ENCODE data around the gene KYNU.
"Not testable (repeated sequence)": the region's sequence is repeated elsewhere in the genome, so short reads cannot be mapped to it uniquely, and the experiment has no call there.

The KYNU gene

DNA sequence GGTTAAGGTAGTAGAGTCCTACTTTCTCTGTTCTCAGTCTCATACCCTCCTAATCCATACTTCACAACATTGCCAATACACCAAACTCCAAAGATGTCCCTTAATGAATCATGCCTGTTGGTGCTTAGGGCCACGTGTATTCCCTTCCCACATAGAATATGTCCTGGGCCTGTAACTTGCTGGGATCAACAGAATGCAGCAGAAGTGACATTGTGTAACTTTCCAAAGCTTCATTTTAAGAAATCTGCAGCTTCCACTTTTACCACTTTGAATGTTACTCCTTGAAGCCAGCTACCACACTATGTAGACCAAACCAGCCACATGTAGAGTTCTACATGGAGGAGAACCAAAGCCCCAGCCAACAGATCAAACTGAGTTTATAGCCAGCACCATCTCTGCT, 193.2 kb downstream of the KYNU start:
- no peak for ATAC-seq (ENCODE audit: insufficient read depth, low read depth)
- DNase-seq: no peak

DNA sequence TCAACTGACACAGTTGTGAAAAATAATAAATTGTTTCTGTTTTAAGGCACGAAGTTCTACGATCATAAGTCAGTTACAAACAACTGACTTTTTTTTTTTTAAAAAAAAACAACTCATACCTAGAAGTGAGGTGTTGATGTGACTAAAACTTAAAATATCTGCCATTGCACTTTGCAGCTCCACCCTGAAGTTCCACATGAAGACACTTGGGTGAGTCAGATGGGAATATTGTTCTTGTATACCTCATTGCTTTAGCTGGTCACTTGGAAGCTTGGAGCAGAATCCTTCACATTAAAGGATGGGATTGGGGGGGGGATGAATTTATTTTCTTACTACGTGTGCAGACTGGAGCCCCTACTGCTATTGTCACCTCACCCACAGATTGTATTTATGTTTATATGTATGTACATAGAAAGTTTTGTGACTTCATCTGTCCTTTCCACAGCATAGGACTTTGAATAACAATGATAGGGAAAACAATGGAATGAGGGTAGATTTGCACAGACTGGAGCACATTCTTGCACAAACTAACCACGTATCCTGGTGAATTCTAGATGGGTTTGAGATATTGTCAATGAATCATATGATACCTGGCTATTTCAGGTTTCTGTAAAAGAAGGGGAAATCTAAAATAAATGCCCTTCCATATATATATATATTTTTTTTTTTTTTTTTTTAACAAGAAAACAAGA, 193.9 kb downstream of the KYNU start:
- DNase-seq (no peak), ATAC-seq (ENCODE audit: insufficient read depth, low read depth) (no peak)
- H4K20me1 ChIP-seq (ENCODE audit: insufficient read depth, low read length): no peaks in the 10 kb centered on the region
- TF ChIP-seq, protein P1, sequence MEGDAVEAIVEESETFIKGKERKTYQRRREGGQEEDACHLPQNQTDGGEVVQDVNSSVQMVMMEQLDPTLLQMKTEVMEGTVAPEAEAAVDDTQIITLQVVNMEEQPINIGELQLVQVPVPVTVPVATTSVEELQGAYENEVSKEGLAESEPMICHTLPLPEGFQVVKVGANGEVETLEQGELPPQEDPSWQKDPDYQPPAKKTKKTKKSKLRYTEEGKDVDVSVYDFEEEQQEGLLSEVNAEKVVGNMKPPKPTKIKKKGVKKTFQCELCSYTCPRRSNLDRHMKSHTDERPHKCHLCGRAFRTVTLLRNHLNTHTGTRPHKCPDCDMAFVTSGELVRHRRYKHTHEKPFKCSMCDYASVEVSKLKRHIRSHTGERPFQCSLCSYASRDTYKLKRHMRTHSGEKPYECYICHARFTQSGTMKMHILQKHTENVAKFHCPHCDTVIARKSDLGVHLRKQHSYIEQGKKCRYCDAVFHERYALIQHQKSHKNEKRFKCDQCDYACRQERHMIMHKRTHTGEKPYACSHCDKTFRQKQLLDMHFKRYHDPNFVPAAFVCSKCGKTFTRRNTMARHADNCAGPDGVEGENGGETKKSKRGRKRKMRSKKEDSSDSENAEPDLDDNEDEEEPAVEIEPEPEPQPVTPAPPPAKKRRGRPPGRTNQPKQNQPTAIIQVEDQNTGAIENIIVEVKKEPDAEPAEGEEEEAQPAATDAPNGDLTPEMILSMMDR (IDR thresholded peaks at IDR 0.05; ENCODE audit: borderline replicate concordance, extremely low read depth, low read length, poor library complexity, severe bottlenecking): no peak
- no peak for TF ChIP-seq EZH2 (IDR thresholded peaks at IDR 0.05; ENCODE audit: borderline replicate concordance, low read depth, low read length, severe bottlenecking)
- H3K36me3 ChIP-seq (ENCODE audit: insufficient read depth, low read length): no peaks in the 10 kb centered on the region
- no peak overlapping the region for H2AFZ ChIP-seq (ENCODE audit: low read depth, low read length)
- no peak overlapping the region for H3K27ac ChIP-seq (ENCODE audit: low read length)
- H3K4me2 ChIP-seq (ENCODE audit: insufficient read depth, low read length): no peak overlapping the region
- no peaks in the 10 kb centered on the region for H3K79me2 ChIP-seq (ENCODE audit: insufficient read depth, low read length)
- peaks cover 17% of the 10 kb centered on the region for H3K9me3 ChIP-seq (ENCODE audit: insufficient read depth, low read length, severe bottlenecking)
- no peak overlapping the region for H3K4me3 ChIP-seq (ENCODE audit: low read depth in 1 of 2, low read length in 2 of 2)
- no peaks in the 10 kb centered on the region for H3K27me3 ChIP-seq (ENCODE audit: insufficient read depth, low read length, poor library complexity)
- H3K4me1 ChIP-seq (ENCODE audit: insufficient read depth, low read length): no peaks in the 10 kb centered on the region
- H3K9ac ChIP-seq (ENCODE audit: low read depth, low read length): no peak overlapping the region

More for the DNA sequence above, 193.2 kb downstream of the KYNU start:
- no peaks in the 10 kb centered on the region for H4K20me1 ChIP-seq (ENCODE audit: insufficient read depth, low read length)
- no peak overlapping the region for H3K4me2 ChIP-seq (ENCODE audit: insufficient read depth, low read length)
- H3K9ac ChIP-seq (ENCODE audit: low read depth, low read length): no peak overlapping the region
- no peak overlapping the region for H3K4me3 ChIP-seq (ENCODE audit: low read depth in 1 of 2, low read length in 2 of 2)
- no peak overlapping the region for H2AFZ ChIP-seq (ENCODE audit: low read depth, low read length)
- H3K27me3 ChIP-seq (ENCODE audit: insufficient read depth, low read length, poor library complexity): no peaks in the 10 kb centered on the region
- no peak for TF ChIP-seq EZH2 (IDR thresholded peaks at IDR 0.05; ENCODE audit: borderline replicate concordance, low read depth, low read length, severe bottlenecking)
- TF ChIP-seq, protein P1 (IDR thresholded peaks at IDR 0.05; ENCODE audit: borderline replicate concordance, extremely low read depth, low read length, poor library complexity, severe bottlenecking): no peak
- H3K4me1 ChIP-seq (ENCODE audit: insufficient read depth, low read length): no peaks in the 10 kb centered on the region
- no peaks in the 10 kb centered on the region for H3K79me2 ChIP-seq (ENCODE audit: insufficient read depth, low read length)
- no peak overlapping the region for H3K27ac ChIP-seq (ENCODE audit: low read length)
- H3K9me3 ChIP-seq (ENCODE audit: insufficient read depth, low read length, severe bottlenecking): peaks cover 11% of the 10 kb centered on the region
- H3K36me3 ChIP-seq (ENCODE audit: insufficient read depth, low read length): no peaks in the 10 kb centered on the region

DNA sequence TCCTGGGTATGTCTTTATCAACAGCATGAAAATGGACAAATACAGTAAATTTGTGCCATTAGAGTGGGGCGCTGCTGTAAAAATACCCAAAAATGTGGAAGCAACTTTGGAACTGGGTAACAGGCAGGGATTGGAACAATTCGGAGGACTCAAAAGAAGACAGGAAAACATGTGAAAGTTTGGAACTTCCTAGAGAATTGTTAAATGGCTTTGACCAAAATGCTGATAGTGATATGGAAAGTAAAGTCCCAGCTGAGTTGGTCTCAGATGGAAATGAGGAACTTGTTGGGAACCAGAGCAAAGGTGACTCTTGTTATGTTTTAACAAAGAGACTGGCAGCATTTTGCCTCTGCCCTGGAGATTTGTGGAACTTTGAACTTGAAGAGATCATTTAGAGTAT, 197.4 kb downstream of the KYNU start:
- H3K4me3 ChIP-seq (ENCODE audit: low read depth in 1 of 2, low read length in 2 of 2); H2AFZ ChIP-seq (ENCODE audit: low read depth, low read length); H3K27ac ChIP-seq (ENCODE audit: low read length); H3K4me2 ChIP-seq (ENCODE audit: insufficient read depth, low read length); ATAC-seq (ENCODE audit: insufficient read depth, low read depth); H3K27me3 ChIP-seq (ENCODE audit: insufficient read depth, low read length, poor library complexity); DNase-seq; H3K36me3 ChIP-seq (ENCODE audit: insufficient read depth, low read length); H3K79me2 ChIP-seq (ENCODE audit: insufficient read depth, low read length); H4K20me1 ChIP-seq (ENCODE audit: insufficient read depth, low read length); H3K9ac ChIP-seq (ENCODE audit: low read depth, low read length); H3K4me1 ChIP-seq (ENCODE audit: insufficient read depth, low read length): not testable (repeated sequence)
- H3K9me3 ChIP-seq (ENCODE audit: insufficient read depth, low read length, severe bottlenecking): peaks cover 18% of the 10 kb centered on the region

DNA sequence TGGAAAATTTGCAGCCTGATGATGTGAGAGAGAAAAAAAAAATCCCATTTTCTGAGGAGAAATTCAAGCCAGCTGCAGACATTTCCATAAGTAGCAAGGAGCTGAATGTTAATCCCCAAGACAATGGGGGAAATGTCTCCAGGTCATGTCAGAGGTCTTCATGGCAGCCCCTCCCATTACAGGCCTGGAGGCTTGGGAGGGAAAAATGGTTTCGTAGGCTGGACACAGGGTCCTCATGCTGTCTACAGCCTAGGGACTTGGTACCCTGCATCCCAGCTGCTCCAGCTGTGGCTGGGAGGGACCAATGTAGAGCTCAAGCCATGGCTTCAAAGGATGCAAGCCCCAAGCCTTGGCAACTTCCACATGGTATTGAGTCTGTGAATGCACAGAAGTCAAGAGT, 198.2 kb downstream of the KYNU start:
- ATAC-seq (ENCODE audit: insufficient read depth, low read depth) (no peak), DNase-seq (no peak)
- Histone ChIP-seq H3K4me3 (ENCODE audit: low read depth in 1 of 2, low read length in 2 of 2) (no peak overlapping the region), H3K27ac (ENCODE audit: low read length) (no peak overlapping the region), H3K27me3 (ENCODE audit: insufficient read depth, low read length, poor library complexity) (no peaks in the 10 kb centered on the region), H3K9me3 (ENCODE audit: insufficient read depth, low read length, severe bottlenecking) (peaks cover 18% of the 10 kb centered on the region), H3K9ac (ENCODE audit: low read depth, low read length) (no peak overlapping the region), H2AFZ (ENCODE audit: low read depth, low read length) (no peak overlapping the region), H4K20me1 (ENCODE audit: insufficient read depth, low read length) (no peaks in the 10 kb centered on the region), H3K4me2 (ENCODE audit: insufficient read depth, low read length) (no peak overlapping the region), H3K4me1 (ENCODE audit: insufficient read depth, low read length) (no peaks in the 10 kb centered on the region), H3K79me2 (ENCODE audit: insufficient read depth, low read length) (no peaks in the 10 kb centered on the region), H3K36me3 (ENCODE audit: insufficient read depth, low read length) (no peaks in the 10 kb centered on the region)
- no peak for TF ChIP-seq EZH2 (IDR thresholded peaks at IDR 0.05; ENCODE audit: borderline replicate concordance, low read depth, low read length, severe bottlenecking)

Data from DND-41 (cell line).